ENCODE results near the gene RBM44. TPM values are rescaled to one million over a fixed set of nuclear protein-coding genes. Genes with fewer than 3 reads are reported as not detected.
A peak's percentile ranks its signal among the peaks of the same experiment; 100 is the strongest.

RBM44 gene
- total and polyA plus RNA-seq, 12 donors = 0.13 to 0.83 (median 0.32) TPM

DNA sequence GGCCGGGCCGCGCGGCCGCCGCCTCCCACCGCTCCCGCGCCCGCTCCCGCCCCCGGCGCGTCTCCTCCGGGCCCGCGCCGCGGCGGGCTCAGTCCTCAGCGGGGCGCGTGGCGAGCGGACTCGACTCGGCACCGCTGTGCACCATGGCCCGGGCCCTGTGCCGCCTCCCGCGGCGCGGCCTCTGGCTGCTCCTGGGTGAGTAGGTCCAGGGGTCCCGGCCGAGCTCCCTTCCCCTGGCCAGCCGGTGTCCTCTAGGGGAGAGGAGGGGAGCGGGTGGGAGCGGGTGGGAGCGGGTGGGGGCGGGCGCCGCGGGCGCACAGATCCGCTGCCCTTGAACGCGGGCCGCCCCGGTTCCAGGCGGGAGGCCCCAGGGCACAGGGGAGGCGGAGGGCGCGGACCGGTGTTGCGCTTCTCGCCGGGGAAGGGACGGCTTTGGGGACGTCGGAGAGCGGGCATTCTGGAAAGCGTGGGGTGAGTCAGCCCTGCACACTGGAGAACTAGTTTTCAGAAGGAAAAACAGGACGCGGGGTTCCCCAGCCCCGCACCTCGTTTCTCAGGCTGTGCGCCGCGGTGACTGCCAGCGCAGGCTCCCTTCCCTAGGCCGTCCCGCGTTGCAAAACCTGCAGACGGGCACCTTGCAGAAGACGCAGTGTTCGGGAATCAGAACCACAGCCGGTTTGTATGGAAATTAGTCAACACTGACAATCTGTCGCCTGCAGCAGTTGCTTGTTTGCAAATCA is 61.1 kb downstream of the RBM44 start, which contains the start of gene RAMP1:
Gene RAMP1, plus strand, starts transcription at position 91 of the 740 bp plus-strand sequence. Its CDS starts 53 bp downstream, at position 144.
- Histone ChIP-seq H3K4me1 (peaks cover 0 to 44% (median 9%) of the 10 kb centered on the region in 9 donors), H3K9me3 (no peaks in the 10 kb centered on the region), H3K27me3 (peaks cover 0 to 52% (median 31%) of the 10 kb centered on the region in 7 donors), H3K36me3 (no peaks in the 10 kb centered on the region), H3K4me3 (peak within 1 kb of the TSS; percentile 16 to 66 (median 54)), H3K27ac (peak within 1 kb of the TSS; percentile 81 to 94 (median 88))
- DNase-seq (no peak), ATAC-seq (peak; percentile 8 to 58 (median 22))
- WGBS, 2 donors = 2 to 3% methylated on average over 57 to 79 of the region's 79 CpGs
- intact Hi-C loops (cut with DNase I) = loop anchor here in 9 of 10 donors (2.0 to 10.0 kb wide), 16 partner anchors 27 to 405 kb away; partner anchors contain the start of genes KLHL30 (in 3 of the 9), UBE2F (in 3 of the 9) and SCLY (in 1 of the 9)
- TF ChIP-seq, protein P1, sequence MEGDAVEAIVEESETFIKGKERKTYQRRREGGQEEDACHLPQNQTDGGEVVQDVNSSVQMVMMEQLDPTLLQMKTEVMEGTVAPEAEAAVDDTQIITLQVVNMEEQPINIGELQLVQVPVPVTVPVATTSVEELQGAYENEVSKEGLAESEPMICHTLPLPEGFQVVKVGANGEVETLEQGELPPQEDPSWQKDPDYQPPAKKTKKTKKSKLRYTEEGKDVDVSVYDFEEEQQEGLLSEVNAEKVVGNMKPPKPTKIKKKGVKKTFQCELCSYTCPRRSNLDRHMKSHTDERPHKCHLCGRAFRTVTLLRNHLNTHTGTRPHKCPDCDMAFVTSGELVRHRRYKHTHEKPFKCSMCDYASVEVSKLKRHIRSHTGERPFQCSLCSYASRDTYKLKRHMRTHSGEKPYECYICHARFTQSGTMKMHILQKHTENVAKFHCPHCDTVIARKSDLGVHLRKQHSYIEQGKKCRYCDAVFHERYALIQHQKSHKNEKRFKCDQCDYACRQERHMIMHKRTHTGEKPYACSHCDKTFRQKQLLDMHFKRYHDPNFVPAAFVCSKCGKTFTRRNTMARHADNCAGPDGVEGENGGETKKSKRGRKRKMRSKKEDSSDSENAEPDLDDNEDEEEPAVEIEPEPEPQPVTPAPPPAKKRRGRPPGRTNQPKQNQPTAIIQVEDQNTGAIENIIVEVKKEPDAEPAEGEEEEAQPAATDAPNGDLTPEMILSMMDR (IDR thresholded peaks at IDR 0.05) = no peak

DNA sequence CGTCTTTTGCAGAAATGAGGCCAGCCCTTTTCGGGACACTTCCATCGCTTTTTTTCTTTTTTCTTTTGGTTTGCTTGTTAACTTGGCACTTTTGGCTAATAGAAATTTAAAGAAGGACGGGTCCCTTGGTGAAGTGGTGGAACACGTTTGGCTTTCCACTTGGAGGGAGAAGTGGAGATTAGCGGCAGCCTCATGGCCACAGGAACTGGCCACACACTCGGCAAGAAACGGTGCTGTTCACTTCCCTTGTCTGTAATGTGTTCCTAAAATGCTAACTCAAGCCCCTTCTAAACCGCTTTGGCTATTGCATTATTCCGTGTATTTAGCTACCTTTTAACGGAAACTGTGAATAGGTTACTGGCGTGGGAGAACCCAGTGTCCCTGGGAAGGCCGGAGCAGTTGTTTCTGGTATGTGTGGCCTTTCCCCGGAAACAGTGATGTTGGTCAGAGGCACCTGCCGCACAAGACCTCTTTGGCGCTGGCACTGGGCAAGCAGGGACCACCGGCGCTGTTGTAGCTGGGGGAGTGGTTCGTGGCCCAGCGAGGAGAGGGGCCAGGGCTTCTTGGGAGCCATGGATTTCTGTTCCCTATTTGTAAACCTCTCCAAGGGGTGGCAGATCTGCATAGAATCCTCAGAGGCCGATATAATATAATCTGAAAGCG is 61.8 kb downstream of the RBM44 start:
- no peaks in the 10 kb centered on the region for H3K9me3 ChIP-seq
- peaks cover 0 to 49% (median 10%) of the 10 kb centered on the region in 9 donors for H3K4me1 ChIP-seq
- H3K27ac ChIP-seq = peak overlapping the region; percentile 81 to 94 (median 88)
- H3K36me3 ChIP-seq = no peaks in the 10 kb centered on the region
- WGBS, 2 donors = 38 to 49% methylated on average over 22 of the region's 22 CpGs
- ATAC-seq (no peak), DNase-seq (no peak)
- H3K4me3 ChIP-seq = peak overlapping the region; percentile 16 to 66 (median 54)
- peaks cover 0 to 52% (median 31%) of the 10 kb centered on the region in 7 donors for H3K27me3 ChIP-seq
- intact Hi-C loops (cut with DNase I) = loop anchor here in 7 of 10 donors (2.0 to 10.0 kb wide), 5 partner anchors 26 to 394 kb away; partner anchors contain the start of gene UBE2F (in 1 of the 7)
- TF ChIP-seq, protein P1 (IDR thresholded peaks at IDR 0.05) = no peak

GRCh38 chr2:237861875-237862527 is 63.4 kb downstream of the RBM44 start:
- no peak for ATAC-seq
- Histone ChIP-seq H3K36me3 (no peaks in the 10 kb centered on the region), H3K4me1 (peaks cover 0 to 63% (median 19%) of the 10 kb centered on the region in 9 donors), H3K27me3 (peaks cover 0 to 52% (median 31%) of the 10 kb centered on the region in 7 donors), H3K27ac (peak overlapping the region in 8 of 10 donors; percentile 39 to 94 (median 89)), H3K4me3 (peak overlapping the region in 4 of 10 donors; percentile 51 to 66 (median 62)), H3K9me3 (no peaks in the 10 kb centered on the region)
- intact Hi-C loops (cut with DNase I) = loop anchor here in 7 of 10 donors (2.0 to 10.0 kb wide), 5 partner anchors 25 to 393 kb away; partner anchors contain the start of gene UBE2F (in 1 of the 7)
- TF ChIP-seq, protein P1 (IDR thresholded peaks at IDR 0.05) = no peak
- DNase-seq = no peak
- WGBS, 2 donors = 66 to 73% methylated on average over 11 of the region's 11 CpGs

All from heart right ventricle (tissue), 16 donors.